Hepatocyte (in vitro differentiated cells): ENCODE results near the gene GRID2.

Experiments used
- CTCF ChIP-seq: fragments of 200-600 bp; sonication (generic); IDR thresholded peaks from 2 replicates; pipeline ENCODE4 v1.5.1; 2016; ENCODE audit warnings: antibody characterized with exemption, mild to moderate bottlenecking; ENCODE audit not compliant: poor library complexity
- EZH2 ChIP-seq: fragments of 200-600 bp; sonication (generic); IDR thresholded peaks from 2 replicates; pipeline ENCODE4 v1.6.1; 2016; ENCODE audit warnings: antibody characterized with exemption, mild to moderate bottlenecking, borderline replicate concordance

GRCh38 chr4:92812652-92813051 lies 508.9 kb downstream of the GRID2 start:
- TF ChIP-seq CTCF, result no peak
- TF ChIP-seq EZH2, result no peak
